Stimulated activated CD8-positive, alpha-beta memory T cell treated with anti-CD3 and anti-CD28 coated beads, Interleukin-12 subunit alpha, Interleukin-12 subunit beta, amount 100 ng/mL, for 1 hour (primary cell): ENCODE data around the gene TSPAN7.

Source experiments
- DNase-seq: peaks from one replicate; pipeline ENCODE4 v3.0.0-alpha.2; 2020; ENCODE audit warnings: low read depth

Gene TSPAN7

DNA sequence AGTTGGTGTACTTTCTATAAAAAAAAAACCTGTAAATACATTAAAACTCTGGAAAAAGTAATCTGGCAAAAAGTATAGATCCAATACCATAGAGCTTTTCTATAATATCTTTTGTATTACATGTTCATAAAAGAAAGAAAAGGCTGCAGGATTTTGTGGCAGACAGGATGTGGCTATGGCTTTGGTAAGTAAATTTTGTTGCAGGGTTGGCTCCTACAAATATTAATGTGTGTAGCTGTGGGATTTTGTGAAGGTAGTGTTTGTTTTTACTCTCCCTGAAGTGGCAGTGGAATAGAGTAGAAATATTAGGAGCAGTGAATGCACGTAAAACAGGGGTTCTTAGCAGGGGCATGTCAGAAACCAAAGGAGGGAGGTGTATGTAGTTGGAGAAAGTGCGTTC lies 84.8 kb downstream of the TSPAN7 start:
- DNase-seq, result no peak

GRCh38 chrX:38649221-38649620 lies 87.9 kb downstream of the TSPAN7 start:
- DNase-seq, result no peak

- DNase-seq, result no peak
These were observed 88.6 kb downstream of the TSPAN7 start for GRCh38 chrX:38649674-38650647.

GRCh38 chrX:38651625-38652601 lies 90.6 kb downstream of the TSPAN7 start:
- no peak for DNase-seq

DNA sequence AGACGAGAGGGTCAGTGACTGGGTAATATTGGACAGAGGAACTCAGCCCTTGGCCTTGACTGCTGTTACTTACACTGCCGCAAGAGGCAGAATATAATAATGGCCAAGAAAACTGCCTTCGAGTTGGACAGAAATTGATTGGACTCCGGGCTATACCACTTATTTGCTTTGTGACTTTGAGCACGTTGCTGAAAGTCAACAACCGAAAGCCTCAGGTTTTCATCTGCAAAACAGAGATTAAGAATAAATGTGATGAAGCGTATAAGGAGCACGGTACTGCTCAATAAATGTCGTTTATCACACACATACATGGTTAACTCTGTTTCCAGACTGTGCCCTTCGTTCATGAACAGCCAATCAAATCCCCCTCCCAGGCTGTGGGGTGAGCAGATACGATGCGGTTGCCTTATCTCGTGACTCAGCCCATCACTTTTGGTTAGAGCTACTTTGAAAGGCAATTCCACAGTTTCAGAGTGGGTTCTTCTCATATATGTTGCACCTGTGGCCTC lies 91.6 kb downstream of the TSPAN7 start:
- no peak for DNase-seq

GRCh38 chrX:38654302-38654701 lies 93.0 kb downstream of the TSPAN7 start:
- no peak for DNase-seq

DNA sequence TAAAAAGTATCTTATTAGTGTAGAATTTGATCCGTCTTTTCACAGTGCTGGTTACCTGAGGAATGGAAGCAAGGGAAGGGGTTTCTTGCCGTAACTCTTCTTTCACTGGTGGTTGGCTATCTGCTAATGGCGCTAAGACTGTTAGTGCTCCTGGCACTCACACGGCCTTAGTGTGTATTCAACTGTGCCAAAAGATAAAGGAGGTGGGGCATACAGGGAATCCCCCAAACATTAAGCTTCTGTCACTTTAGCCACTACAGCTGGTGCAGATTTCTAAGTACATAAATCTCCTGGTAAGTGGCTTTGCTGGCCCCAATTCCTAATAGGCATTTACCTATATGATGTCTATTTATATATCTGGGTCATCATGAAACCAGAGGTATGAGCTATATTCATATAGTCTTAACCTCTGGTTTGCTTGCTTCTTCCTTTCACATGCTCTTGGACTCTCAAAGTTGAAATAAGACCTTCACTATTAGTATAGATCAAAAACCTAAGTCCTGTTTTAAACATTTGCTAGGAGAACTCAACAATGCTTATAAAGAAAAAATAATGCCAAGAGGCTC lies 95.1 kb downstream of the TSPAN7 start:
- no peak for DNase-seq

DNA sequence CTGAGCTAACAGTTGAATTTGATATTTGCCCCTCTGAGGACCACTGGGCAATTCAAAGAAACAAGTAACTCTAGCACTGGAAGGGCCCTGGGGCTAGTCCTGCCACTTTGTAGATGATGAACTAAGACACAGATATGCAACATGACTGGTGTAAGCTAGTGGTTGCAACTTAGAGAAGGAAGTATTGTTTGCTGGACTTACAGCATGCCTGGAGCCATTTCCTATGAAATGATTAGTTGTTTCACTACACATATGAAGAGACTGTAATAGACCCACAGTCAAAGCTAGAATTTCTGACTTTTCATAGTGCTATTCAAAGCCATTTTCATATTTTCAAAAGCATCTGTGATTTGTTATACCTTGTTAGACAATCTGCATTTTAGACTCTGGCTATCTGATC lies 96.2 kb downstream of the TSPAN7 start:
- DNase-seq, result no peak

DNA sequence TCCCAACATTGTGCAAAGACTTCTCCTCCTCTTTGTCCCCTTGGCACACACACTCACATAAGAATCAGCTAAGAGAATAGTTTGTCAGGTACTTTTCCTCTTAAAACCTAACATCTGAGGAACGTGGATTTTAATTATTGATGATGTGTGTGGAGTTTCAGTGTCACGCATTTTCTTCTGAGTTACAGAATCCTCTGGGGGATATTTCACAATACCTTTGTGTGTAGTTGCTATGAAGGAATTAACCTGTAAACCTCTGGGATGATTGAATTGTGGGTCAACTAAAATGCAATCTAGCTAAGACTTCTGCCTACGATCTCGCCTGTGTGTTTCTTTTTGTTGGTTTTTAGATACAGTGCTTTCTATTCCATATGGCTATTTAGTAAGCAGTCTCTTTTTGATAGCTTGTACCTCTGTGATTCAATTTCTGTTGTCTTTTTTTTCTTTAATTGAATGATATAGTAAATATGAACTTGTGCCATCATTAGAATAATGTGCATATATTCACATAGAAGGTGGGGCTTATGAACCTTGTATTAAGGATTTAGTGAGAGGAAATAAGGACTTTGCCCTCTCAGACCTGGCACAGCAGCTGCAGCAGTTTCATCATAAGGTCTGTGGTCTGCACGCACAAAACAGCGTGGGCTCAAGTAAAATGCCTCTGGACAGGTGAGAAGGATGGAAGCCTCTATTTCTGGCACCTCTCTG lies 99.2 kb downstream of the TSPAN7 start:
- DNase-seq, result no peak

- no peak for DNase-seq
These were observed 99.7 kb downstream of the TSPAN7 start for GRCh38 chrX:38661103-38661441.

- no peak for DNase-seq
These were observed 100.2 kb downstream of the TSPAN7 start for GRCh38 chrX:38661561-38661960.

DNA sequence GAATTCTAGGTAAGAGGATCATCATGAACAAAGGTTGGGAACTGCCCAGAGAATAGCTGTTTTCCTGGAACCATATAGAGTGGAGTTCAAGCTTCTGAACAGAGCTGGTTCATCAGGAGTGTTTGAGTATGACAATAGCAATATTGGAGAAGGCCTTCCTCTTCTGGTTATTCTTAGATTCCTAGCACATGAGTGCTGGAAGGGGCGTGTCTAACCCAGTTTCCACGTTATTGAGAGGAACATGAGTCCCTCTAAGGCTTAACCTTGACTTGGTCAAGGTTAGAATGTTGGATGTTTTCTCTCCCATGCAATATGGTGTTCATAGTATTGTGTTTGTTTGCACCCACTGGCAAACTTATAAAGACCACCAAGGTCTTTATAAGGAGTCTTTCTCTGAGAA lies 101.3 kb downstream of the TSPAN7 start:
- DNase-seq, result no peak

DNA sequence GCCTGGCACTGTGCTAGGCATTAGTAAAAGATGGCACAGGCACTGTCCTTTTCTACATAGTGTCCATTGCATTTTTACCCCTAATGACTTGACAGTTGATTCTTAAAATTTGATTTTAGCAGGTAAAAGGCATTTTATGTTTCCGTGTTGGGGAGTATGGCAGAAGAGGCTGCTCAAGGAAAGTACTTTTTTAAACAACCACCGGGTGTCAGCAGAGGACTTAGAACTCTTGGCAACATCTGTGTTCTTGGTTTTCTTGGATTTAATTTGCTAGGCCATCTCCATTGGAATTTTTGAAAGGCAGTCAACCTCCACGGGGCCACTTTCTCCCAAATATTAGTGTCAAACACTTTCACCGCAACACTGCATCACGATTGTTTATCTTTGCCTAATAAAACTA lies 102.9 kb downstream of the TSPAN7 start:
- DNase-seq, result no peak

DNA sequence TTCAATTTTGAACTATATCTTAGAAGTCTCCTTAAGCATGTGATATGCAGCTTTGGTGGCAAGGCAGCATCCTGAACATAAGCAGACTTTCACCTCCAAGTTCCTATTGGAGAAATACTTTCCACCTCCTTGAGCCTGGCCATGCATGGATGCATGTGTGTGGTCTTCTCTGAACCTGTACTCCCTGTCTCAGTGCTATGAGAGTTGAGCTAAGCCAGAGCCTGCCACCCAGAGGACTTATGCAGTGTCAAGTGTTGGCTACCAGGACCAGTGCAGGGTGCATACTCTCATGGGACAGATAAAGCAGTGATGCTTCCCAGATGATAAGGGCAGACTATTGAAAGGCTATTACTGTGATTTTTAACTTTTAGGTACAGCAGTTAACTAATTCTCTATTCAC lies 105.6 kb downstream of the TSPAN7 start:
- DNase-seq, result no peak

GRCh38 chrX:38668771-38669170 lies 107.4 kb downstream of the TSPAN7 start:
- no peak for DNase-seq

DNA sequence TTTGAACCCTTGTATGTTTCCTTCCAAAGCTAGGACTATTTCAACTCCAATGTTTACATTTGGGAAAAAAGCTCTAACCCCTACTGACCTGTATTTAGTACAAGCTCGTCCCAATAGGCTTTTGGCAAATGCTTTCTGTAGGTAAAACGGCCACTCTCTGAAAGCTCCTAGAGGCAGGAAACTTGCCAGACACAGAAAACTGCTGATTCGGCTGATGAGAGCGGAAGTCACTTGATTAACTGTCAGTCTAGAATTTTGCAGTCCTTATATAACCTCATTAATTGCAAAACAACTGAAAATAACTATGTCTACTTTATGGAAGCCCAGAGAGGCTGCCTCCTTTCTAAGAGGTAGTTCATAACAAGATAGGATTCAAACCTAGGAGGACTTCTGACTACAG lies 108.1 kb downstream of the TSPAN7 start:
- no peak for DNase-seq

DNA sequence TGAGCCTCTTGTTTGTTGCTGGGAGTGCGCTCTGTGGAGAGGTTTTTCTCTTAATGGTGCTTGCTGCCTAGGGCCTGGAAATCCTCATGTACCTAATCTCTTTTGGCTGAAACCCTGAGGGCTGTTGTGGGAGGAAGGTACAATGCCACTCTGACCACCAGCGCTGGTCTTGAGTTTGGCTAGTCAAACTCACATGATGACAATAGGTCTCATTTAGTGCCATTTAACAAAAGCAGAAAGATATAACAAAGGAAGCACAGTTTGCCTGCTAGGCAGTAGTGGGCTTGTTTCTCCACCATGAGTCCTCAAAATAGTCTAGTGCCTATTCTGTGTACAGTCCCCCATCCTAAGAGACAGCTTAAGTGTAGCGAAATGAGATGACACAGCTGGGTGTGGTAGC lies 111.3 kb downstream of the TSPAN7 start:
- DNase-seq, result no peak

DNA sequence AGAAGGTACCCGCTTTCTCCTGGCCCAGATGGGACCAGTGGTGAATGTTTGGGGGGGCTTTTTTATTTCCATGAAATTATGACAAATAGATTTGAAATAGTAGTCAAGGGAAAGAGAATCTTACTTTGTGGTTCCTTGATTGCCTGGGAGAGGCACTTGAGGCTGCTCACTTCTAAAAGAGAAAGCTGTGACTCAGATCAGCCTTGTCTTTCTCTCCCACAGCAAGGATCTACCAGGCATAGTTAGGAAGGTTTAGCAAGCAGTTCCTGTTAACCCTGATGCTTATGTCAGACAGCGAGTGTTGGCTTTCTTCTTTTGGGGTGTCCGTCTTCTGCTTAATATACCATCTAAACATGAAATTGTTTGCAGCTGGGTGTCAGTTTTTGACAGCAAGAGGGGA lies 114.5 kb downstream of the TSPAN7 start:
- no peak for DNase-seq

DNA sequence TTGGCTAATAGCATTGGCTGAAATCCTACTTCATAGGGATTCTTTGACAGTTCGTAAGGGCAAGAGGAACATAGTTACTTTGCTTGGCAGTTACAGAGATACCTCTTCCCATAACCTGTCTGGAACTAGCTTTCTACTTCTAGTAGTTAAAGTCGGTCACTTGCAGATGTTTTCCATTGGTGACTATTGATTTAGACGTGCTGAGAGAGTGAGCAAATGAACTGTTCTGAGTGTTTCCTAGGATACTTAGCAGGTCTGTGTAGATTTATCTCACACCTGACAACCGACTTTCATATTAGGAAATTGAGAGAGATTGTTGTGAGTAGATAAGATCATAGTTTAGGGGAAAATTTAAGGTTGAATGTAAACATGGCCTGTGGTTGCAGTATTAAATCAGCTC lies 116.8 kb downstream of the TSPAN7 start:
- no peak for DNase-seq

- no peak for DNase-seq
These were observed 117.5 kb downstream of the TSPAN7 start for GRCh38 chrX:38678821-38679220.

DNA sequence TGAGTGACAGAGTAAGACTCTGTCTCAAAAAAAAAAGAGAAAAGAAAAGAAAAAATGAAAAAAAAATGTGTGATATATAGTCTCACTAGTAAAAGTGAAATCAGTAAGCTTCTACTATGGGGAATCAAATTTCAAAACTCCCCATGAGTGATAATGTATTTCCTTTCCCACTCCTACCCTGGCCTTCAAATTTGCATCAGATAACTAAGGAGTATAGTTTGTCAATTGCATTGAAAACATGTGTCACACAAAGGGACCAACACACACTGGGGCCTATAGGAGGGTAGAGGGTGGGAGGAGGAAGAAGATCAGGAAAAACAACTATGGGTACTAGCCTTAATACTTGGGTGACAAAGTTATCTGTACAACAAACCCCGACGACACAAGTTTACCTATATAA lies 118.4 kb downstream of the TSPAN7 start:
- DNase-seq, result no peak

DNA sequence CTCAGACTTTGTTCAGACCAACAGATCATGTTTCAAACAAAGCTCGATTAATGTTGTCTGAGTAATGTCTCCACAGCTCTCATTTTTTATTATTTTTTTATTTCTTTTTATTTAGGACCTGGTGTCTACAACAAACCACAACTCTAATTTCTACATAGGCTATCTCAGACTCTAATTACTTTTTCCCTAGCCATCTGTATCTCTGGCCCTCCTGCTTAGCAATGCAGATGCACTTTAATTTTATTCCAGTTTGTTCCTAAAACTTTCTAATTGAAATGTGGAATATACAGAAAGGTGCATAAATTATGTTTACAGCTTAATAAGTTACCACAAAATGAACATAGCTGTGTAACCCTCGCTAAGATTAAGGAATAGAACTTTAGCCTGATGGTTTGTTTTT lies 120.8 kb downstream of the TSPAN7 start:
- DNase-seq, result no peak
